GM19468 (cell line): ENCODE data around the gene GGTLC1.

ENCODE experiments used
- ATAC-seq: cut with Tn5 transposase; IDR thresholded peaks from one replicate; pipeline ENCODE4 v1.9.1; 2021; ENCODE audit warnings: mild to moderate bottlenecking, moderate library complexity, moderate number of reproducible peaks; ENCODE audit not compliant: unreplicated experiment; ENCODE audit errors: extremely low read depth

GGTLC1 gene

GRCh38 chr20:23970049-23970448, 18.5 kb downstream of the GGTLC1 start:
- no peak for ATAC-seq

DNA sequence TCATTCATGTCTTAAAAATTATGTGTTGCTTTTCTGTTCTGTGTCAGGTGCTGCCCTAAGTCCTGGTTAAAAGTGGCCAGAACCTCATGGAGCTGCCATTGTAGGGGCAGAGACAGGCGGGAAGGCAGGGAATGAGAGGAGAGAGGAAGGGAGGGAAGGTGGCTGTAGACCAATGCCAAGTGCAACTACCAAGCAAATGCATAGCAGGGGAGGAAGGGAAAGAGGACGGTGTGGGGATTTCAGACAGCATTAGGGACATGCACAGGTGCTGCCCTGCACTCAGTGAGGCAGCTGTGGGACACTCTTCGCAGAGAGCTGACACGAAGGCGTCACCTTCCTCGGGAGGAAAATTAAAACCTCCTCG, 21.0 kb downstream of the GGTLC1 start:
- no peak for ATAC-seq

GRCh38 chr20:23966927-23967615, 21.5 kb downstream of the GGTLC1 start:
- no peak for ATAC-seq

- no peak for ATAC-seq
Observed at GRCh38 chr20:23966298-23966697, 22.3 kb downstream of the GGTLC1 start.

DNA sequence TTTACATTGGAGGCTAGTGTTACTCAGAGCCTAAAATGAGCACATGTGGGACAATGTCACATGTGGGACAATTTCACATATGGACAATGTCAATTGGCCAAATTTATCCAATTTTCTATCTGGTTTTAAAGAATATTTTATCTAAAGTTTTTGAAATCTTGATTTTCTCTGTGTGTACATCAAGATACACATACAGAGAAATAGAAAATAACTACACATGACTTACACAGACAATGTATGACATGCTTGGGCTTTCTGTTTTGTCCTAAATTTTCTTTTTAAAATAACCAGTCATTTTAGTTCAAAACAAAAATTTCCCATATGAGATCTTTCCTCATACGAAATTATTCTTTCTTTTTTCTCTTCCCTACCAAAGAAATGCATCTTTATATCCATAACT, 24.6 kb downstream of the GGTLC1 start:
- ATAC-seq = no peak

GRCh38 chr20:23962272-23962671, 26.3 kb downstream of the GGTLC1 start:
- no peak for ATAC-seq

GRCh38 chr20:23959054-23959453, 29.5 kb downstream of the GGTLC1 start:
- no peak for ATAC-seq

GRCh38 chr20:23955896-23956295, 32.7 kb downstream of the GGTLC1 start:
- no peak for ATAC-seq

DNA sequence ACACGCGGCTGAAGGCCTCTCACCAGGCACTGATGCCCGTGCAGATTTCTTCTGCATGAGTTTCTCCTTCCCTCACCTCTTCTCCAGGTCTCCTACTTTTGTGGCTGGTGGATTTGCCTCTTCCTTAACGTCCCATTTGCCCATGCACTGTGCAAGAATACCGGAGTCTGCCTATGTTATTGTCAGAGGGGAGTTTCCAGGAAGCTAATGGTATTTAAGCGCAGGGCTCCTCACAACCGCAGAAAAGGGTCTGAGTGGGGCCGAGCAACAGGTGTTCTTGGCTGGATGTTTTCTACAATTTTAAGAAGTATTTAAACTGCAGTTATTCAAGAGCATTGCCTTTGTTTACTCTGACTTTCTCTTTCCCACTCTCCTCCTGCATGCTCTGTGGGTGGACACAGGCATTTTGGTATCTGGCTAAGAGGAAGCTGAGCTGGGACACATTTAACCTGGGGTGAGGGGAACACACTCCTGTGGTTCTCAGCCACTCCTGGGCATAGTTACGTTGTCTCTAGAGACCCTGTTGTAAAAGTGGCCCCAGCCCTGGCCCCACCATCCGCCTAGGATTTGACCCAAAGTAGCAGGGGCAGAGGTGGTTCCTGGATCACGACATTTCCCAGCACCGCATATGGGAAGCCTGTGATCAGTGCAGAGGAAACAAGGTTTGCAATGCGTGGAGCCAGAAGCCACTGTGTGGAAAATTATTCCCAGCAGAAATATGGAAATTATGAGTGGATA, 34.4 kb downstream of the GGTLC1 start:
- ATAC-seq = no peak

- no peak for ATAC-seq
Observed at GRCh38 chr20:23946206-23946605, 42.4 kb downstream of the GGTLC1 start.

GRCh38 chr20:23943304-23943703, 45.3 kb downstream of the GGTLC1 start:
- no peak for ATAC-seq

- no peak for ATAC-seq
Observed at GRCh38 chr20:23939641-23940040, 48.9 kb downstream of the GGTLC1 start.

DNA sequence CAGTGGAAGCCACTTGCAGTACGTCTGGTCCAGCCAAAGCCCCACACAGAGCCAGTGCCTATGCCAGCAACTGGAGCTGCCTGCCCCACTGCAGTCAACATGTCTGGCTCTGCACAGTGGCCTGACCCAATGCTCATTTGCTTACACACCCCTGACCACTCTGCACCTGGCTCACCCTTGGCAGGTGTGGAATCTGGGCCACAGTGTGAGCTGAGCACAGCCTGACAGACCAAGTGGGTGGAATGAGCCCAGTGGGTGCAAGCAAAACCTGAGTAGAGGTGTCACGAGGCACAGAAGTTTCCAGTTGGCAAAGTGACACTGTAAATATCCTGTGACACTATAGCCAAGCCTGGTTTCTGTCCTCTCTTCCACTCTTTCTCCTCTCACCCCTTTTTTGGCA, 49.5 kb downstream of the GGTLC1 start:
- no peak for ATAC-seq

DNA sequence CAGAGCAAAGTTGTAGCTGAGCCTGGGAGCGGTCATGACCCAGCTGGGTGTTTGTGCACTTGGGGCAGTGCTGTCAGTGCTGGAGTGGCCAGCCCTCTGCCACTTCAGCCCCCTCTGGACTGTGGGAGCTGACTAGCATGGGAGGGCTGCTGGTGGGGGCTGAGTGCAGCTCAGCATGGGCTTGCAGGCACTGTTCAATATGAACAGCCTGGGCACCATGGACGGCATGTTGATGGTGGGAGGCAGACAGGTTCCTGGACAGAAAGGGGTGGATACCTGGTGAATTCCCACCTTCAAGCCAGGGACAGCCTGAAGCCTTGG, 50.5 kb downstream of the GGTLC1 start:
- ATAC-seq = no peak

- ATAC-seq = peak; percentile 52
Observed at GRCh38 chr20:23937303-23938117, 51.1 kb downstream of the GGTLC1 start.
